ENCODE results near the gene HYAL1.
A peak's percentile ranks its signal among the peaks of the same experiment; 100 is the strongest.

HYAL1 gene

GRCh38 chr3:50333744-50334328, 30.5 kb upstream of the HYAL1 start:
- DNase-seq: no peak

GRCh38 chr3:50331364-50331907, 28.1 kb upstream of the HYAL1 start:
- DNase-seq: no peak

GRCh38 chr3:50330330-50330729, 27.0 kb upstream of the HYAL1 start:
- no peak for DNase-seq

- peak; percentile 90 for DNase-seq
Measured at GRCh38 chr3:50327943-50328691, 24.7 kb upstream of the HYAL1 start, which contains the start of gene TUSC2. Gene TUSC2, minus strand, starts transcription at chr3:50328223. Its CDS starts 124 bp downstream, at chr3:50328099.

GRCh38 chr3:50327129-50327528, 23.8 kb upstream of the HYAL1 start:
- no peak for DNase-seq

- DNase-seq: no peak
Measured at GRCh38 chr3:50326182-50326541, 22.8 kb upstream of the HYAL1 start.

GRCh38 chr3:50325497-50326181, 22.3 kb upstream of the HYAL1 start:
- DNase-seq: no peak

- DNase-seq: no peak
Measured at GRCh38 chr3:50325113-50325480, 21.7 kb upstream of the HYAL1 start.

GRCh38 chr3:50324351-50325112, 21.2 kb upstream of the HYAL1 start:
- DNase-seq: peak; percentile 39

- no peak for DNase-seq
Measured at GRCh38 chr3:50323614-50324199, 20.3 kb upstream of the HYAL1 start.

- DNase-seq: no peak
Measured at GRCh38 chr3:50323092-50323600, 19.8 kb upstream of the HYAL1 start.

GRCh38 chr3:50322386-50323091, 19.2 kb upstream of the HYAL1 start, which contains the start of gene HYAL2:
Gene HYAL2, minus strand, starts transcription at chr3:50322745. Its CDS starts 2,256 bp downstream, at chr3:50320489.
- DNase-seq: no peak

- DNase-seq: no peak
Measured at GRCh38 chr3:50322115-50322385, 18.7 kb upstream of the HYAL1 start.

GRCh38 chr3:50321336-50322114, 18.2 kb upstream of the HYAL1 start:
- DNase-seq: peak; percentile 69

GRCh38 chr3:50320853-50321335, 17.5 kb upstream of the HYAL1 start:
- peak; percentile 43 for DNase-seq

- no peak for DNase-seq
Measured at GRCh38 chr3:50319894-50320625, 16.7 kb upstream of the HYAL1 start.

- no peak for DNase-seq
Measured at GRCh38 chr3:50319181-50319893, 16.0 kb upstream of the HYAL1 start.

GRCh38 chr3:50318615-50319014, 15.2 kb upstream of the HYAL1 start:
- DNase-seq: no peak

GRCh38 chr3:50318163-50318562, 14.8 kb upstream of the HYAL1 start:
- DNase-seq: no peak

- no peak for DNase-seq
Measured at GRCh38 chr3:50317300-50317699, 13.9 kb upstream of the HYAL1 start.

Data from activated CD4-positive, alpha-beta T cell treated with anti-CD3 and anti-CD28 coated beads for 1 hour (primary cell).